Measurements from ENCODE around the gene SNX1.

- TF ChIP-seq CTCF (IDR thresholded peaks at IDR 0.05; ENCODE audit: low read depth, low read length) (no peak), POLR2A (IDR thresholded peaks at IDR 0.05; ENCODE audit: extremely low read depth, insufficient read length) (no peak), MAX (IDR thresholded peaks at IDR 0.05; ENCODE audit: low read depth, low read length) (no peak), MYC (IDR thresholded peaks at IDR 0.05; ENCODE audit: low read depth, low read length) (no peak)
These were observed 31.9 kb downstream of the SNX1 start for GRCh38 chr15:64127521-64128270.
